K562 (cell line): ENCODE data around the gene SEC14L3. TPM values are rescaled to one million over a fixed set of nuclear protein-coding genes. Genes with fewer than 3 reads are reported as not detected.

Experiments used
- CBFA2T2 ChIP-seq: fragments of 450-650 bp; conservative IDR thresholded peaks from 2 replicates; pipeline ENCODE4 v1.6.1; 2017; ENCODE audit warnings: mild to moderate bottlenecking
- ELF4 ChIP-seq: fragments of 450-650 bp; formaldehyde crosslinking; IDR thresholded peaks from 2 replicates; pipeline ENCODE4 v1.4.0; 2022; ENCODE audit warnings: missing genetic modification characterization
- EP300 ChIP-seq: IDR thresholded peaks from 2 replicates; pipeline ENCODE4 v1.6.1; 2012; ENCODE audit warnings: low read length, improper control_type of control experiment
- FOS ChIP-seq: IDR thresholded peaks from 3 replicates; pipeline ENCODE4 v1.6.1; 2011; ENCODE audit not compliant: insufficient read length; ENCODE audit errors: extremely low read depth
- GATAD2B ChIP-seq: fragments of 450-650 bp; IDR thresholded peaks from 2 replicates; pipeline ENCODE4 v1.6.1; 2017; ENCODE audit warnings: mild to moderate bottlenecking, borderline replicate concordance
- HNRNPUL1 ChIP-seq: fragments of 200-400 bp; formaldehyde crosslinking; IDR thresholded peaks from 2 replicates; pipeline ENCODE4 v1.6.1; 2017; ENCODE audit warnings: low read length
- KHSRP ChIP-seq: fragments of 450-650 bp; IDR thresholded peaks from 2 replicates; pipeline ENCODE4 v1.6.1; 2017
- LCOR ChIP-seq: sonication (generic); formaldehyde crosslinking; IDR thresholded peaks from 2 replicates; pipeline ENCODE4 v1.8.0; 2022; ENCODE audit warnings: mild to moderate bottlenecking, missing genetic modification reagents
- MCM5 ChIP-seq: fragments of 450-650 bp; IDR thresholded peaks from 2 replicates; pipeline ENCODE4 v1.6.1; 2016; ENCODE audit warnings: low read depth
- NCOA2 ChIP-seq, 2 experiments: fragments of 450-650 bp; IDR thresholded peaks; 2 replicates each; pipeline ENCODE4 v1.6.1; 2018; ENCODE audit warnings: mild to moderate bottlenecking in 2 of 2, moderate library complexity in 1 of 2; ENCODE audit not compliant: partially characterized antibody in 2 of 2
- NFRKB ChIP-seq: fragments of 450-650 bp; IDR thresholded peaks from 2 replicates; pipeline ENCODE4 v1.6.1; 2016; ENCODE audit warnings: low read depth
- PRMT5 ChIP-seq: sonication (generic); formaldehyde crosslinking; IDR thresholded peaks from 2 replicates; pipeline ENCODE4 v1.5.0; 2020; ENCODE audit warnings: missing genetic modification reagents
- SREBF1 ChIP-seq: fragments of 150-350 bp; IDR thresholded peaks from 2 replicates; pipeline ENCODE4 v1.6.1; 2014; ENCODE audit warnings: antibody characterized with exemption, low read depth, low read length, borderline replicate concordance
- ZNF143 ChIP-seq: sonication (generic); formaldehyde crosslinking; IDR thresholded peaks from 2 replicates; pipeline ENCODE4 v1.9.0; 2022; ENCODE audit warnings: mild to moderate bottlenecking, missing genetic modification reagents
- ZNF282 ChIP-seq: sonication (generic); formaldehyde crosslinking; IDR thresholded peaks from 2 replicates; pipeline ENCODE4 v1.8.1; 2023; ENCODE audit warnings: missing genetic modification reagents
- ZNF583 ChIP-seq: fragments of 250-450 bp; sonication (Bioruptor Pico); IDR thresholded peaks from 2 replicates; pipeline ENCODE4 v1.4.0; 2020
- ZNF592 ChIP-seq: fragments of 450-650 bp; IDR thresholded peaks from 2 replicates; pipeline ENCODE4 v1.6.1; 2017; ENCODE audit warnings: antibody characterized with exemption, mild to moderate bottlenecking
- polyA plus RNA-seq, 8 experiments: library from polyadenylated mRNA; depleted of rRNA in 4 of 8; stranded (reverse) in 5 of 8; unstranded in 3 of 8; fragments of >200 nt; fragmentation: Nextera tagmentation in 2 of 8; fragmentation: Illumina TruSeq in 1 of 8; extraction: Ambion mirVana in 2 of 8; extraction: Trizol in 1 of 8; gene quantifications; 2 replicates each; pipeline versions ENCODE4 v1.2.1 to v1.2.3, GENCODE V29; 2011 to 2014; ENCODE audit warnings: inconsistent platforms in 1 of 8, missing spikeins in 1 of 8
- total RNA-seq, 7 experiments: library from RNA; depleted of rRNA in 6 of 7; stranded (reverse); fragments of >200 nt in 6 of 7; fragmentation: Illumina TruSeq in 2 of 7; extraction: Trizol in 2 of 7; gene quantifications; 2 replicates each; pipeline versions ENCODE4 v1.2.1 to v1.2.3, GENCODE V29; 2011 to 2021; ENCODE audit warnings: low replicate concordance in 1 of 7
- TF ChIP-seq, protein P1 (sequence below): fragments of 450-650 bp; formaldehyde crosslinking; IDR thresholded peaks from 2 replicates; pipeline ENCODE4 v1.4.0; 2020; ENCODE audit warnings: mild to moderate bottlenecking, moderate library complexity
- TF ChIP-seq, protein P2 (sequence below): fragments of 250-450 bp; sonication (Bioruptor Pico); IDR thresholded peaks from 2 replicates; pipeline ENCODE4 v1.4.0; 2020

Gene SEC14L3
- total and polyA plus RNA-seq, 9 of the 15 experiments (the other 6 are each of a cell fraction or from before 2014, with no cell fraction given): not detected

- TF ChIP-seq, protein P1, sequence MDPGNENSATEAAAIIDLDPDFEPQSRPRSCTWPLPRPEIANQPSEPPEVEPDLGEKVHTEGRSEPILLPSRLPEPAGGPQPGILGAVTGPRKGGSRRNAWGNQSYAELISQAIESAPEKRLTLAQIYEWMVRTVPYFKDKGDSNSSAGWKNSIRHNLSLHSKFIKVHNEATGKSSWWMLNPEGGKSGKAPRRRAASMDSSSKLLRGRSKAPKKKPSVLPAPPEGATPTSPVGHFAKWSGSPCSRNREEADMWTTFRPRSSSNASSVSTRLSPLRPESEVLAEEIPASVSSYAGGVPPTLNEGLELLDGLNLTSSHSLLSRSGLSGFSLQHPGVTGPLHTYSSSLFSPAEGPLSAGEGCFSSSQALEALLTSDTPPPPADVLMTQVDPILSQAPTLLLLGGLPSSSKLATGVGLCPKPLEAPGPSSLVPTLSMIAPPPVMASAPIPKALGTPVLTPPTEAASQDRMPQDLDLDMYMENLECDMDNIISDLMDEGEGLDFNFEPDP (CRISPR knock-in tag): no peak
- TF ChIP-seq, protein P2, sequence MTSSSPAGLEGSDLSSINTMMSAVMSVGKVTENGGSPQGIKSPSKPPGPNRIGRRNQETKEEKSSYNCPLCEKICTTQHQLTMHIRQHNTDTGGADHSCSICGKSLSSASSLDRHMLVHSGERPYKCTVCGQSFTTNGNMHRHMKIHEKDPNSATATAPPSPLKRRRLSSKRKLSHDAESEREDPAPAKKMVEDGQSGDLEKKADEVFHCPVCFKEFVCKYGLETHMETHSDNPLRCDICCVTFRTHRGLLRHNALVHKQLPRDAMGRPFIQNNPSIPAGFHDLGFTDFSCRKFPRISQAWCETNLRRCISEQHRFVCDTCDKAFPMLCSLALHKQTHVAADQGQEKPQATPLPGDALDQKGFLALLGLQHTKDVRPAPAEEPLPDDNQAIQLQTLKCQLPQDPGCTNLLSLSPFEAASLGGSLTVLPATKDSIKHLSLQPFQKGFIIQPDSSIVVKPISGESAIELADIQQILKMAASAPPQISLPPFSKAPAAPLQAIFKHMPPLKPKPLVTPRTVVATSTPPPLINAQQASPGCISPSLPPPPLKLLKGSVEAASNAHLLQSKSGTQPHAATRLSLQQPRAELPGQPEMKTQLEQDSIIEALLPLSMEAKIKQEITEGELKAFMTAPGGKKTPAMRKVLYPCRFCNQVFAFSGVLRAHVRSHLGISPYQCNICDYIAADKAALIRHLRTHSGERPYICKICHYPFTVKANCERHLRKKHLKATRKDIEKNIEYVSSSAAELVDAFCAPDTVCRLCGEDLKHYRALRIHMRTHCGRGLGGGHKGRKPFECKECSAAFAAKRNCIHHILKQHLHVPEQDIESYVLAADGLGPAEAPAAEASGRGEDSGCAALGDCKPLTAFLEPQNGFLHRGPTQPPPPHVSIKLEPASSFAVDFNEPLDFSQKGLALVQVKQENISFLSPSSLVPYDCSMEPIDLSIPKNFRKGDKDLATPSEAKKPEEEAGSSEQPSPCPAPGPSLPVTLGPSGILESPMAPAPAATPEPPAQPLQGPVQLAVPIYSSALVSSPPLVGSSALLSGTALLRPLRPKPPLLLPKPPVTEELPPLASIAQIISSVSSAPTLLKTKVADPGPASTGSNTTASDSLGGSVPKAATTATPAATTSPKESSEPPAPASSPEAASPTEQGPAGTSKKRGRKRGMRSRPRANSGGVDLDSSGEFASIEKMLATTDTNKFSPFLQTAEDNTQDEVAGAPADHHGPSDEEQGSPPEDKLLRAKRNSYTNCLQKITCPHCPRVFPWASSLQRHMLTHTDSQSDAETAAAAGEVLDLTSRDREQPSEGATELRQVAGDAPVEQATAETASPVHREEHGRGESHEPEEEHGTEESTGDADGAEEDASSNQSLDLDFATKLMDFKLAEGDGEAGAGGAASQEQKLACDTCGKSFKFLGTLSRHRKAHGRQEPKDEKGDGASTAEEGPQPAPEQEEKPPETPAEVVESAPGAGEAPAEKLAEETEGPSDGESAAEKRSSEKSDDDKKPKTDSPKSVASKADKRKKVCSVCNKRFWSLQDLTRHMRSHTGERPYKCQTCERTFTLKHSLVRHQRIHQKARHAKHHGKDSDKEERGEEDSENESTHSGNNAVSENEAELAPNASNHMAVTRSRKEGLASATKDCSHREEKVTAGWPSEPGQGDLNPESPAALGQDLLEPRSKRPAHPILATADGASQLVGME (CRISPR knock-in tag): no peak
- TF ChIP-seq LCOR (CRISPR knock-in tag) (no peak), CBFA2T2 (no peak), ZNF592 (peak; percentile 75), EP300 (no peak), ELF4 (no peak), ZNF143 (CRISPR knock-in tag) (no peak), KHSRP (no peak), NCOA2 (IDR thresholded peaks at IDR 0.05; ENCODE audit: partially characterized antibody in 2 of 2) (peak in 1 of 2 experiments; percentile 97), ZNF583 (CRISPR knock-in tag) (no peak), HNRNPUL1 (no peak), ZNF282 (no peak), NFRKB (no peak), SREBF1 (no peak), FOS (no peak), PRMT5 (CRISPR knock-in tag) (no peak), MCM5 (no peak), GATAD2B (no peak)
Observed at GRCh38 chr22:30425616-30426387, 46.0 kb downstream of the SEC14L3 start, which contains the start of gene MTFP1 (continued).
